ENCODE measurements around the gene MAGEB17. TPM values are rescaled to one million over a fixed set of nuclear protein-coding genes. Genes with fewer than 3 reads are reported as not detected.
A peak's percentile ranks its signal among the peaks of the same experiment; 100 is the strongest.

The MAGEB17 gene
- total RNA-seq, 1 experiment from 2014 or later: not detected

DNA sequence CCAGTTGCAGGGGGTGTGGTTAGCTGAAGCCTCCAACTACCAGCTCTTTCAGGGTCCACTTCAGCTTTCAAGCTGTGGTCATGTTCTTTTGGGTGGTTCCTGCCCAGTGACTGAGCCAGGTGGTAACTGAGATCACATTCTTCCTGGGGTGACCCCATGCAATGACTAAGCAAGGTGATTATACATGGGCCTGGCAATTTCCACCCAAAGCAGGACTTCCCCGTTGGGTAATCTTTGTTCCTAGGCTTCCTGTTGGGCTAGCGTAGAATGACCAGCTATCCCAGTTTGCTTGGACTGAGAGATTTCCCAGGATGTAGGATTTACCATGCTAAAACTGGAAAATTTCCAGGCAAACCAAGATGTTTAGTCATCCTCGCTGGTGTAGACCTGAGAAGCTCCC is 18.4 kb upstream of the MAGEB17 start:
- no peaks in the 10 kb centered on the region for H3K27me3 ChIP-seq (ENCODE audit: insufficient read depth, low read depth)
- no peaks in the 10 kb centered on the region for H3F3A ChIP-seq (ENCODE audit: insufficient read depth, low read depth)
- H3K79me2 ChIP-seq (ENCODE audit: low read depth): no peaks in the 10 kb centered on the region
- H3K9me3 ChIP-seq (ENCODE audit: insufficient read depth, low read depth): no peaks in the 10 kb centered on the region
- H3K36me3 ChIP-seq (ENCODE audit: low read depth): no peaks in the 10 kb centered on the region
- H3K4me1 ChIP-seq (replicated peaks; ENCODE audit: insufficient read depth): peaks cover 16% of the 10 kb centered on the region; the same call in 1 of the 2 replicates
- CTCF ChIA-PET: no interaction called here
- DNase-seq: peak in 1 of 2 experiments; percentile 35
- H3K4me2 ChIP-seq: peak overlapping the region; percentile 34; the same call in 1 of the 2 replicates
- BruUV-seq (replicated peaks): no TSS peak
- no peaks in the 10 kb centered on the region for H3K9me2 ChIP-seq (ENCODE audit: insufficient read depth)
- H3K4me3 ChIP-seq: no peak overlapping the region
- no peaks in the 10 kb centered on the region for H4K20me1 ChIP-seq (ENCODE audit: insufficient read depth)
- intact Hi-C loops (cut with micrococcal nuclease; ENCODE audit: unreplicated experiment): no loop called here
- POLR2A ChIA-PET (ENCODE audit: unreplicated experiment): no interaction called here
- TF ChIP-seq, protein P1, sequence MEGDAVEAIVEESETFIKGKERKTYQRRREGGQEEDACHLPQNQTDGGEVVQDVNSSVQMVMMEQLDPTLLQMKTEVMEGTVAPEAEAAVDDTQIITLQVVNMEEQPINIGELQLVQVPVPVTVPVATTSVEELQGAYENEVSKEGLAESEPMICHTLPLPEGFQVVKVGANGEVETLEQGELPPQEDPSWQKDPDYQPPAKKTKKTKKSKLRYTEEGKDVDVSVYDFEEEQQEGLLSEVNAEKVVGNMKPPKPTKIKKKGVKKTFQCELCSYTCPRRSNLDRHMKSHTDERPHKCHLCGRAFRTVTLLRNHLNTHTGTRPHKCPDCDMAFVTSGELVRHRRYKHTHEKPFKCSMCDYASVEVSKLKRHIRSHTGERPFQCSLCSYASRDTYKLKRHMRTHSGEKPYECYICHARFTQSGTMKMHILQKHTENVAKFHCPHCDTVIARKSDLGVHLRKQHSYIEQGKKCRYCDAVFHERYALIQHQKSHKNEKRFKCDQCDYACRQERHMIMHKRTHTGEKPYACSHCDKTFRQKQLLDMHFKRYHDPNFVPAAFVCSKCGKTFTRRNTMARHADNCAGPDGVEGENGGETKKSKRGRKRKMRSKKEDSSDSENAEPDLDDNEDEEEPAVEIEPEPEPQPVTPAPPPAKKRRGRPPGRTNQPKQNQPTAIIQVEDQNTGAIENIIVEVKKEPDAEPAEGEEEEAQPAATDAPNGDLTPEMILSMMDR (conservative IDR thresholded peaks at IDR 0.05): no peak
- TF ChIP-seq EZH2 (IDR thresholded peaks at IDR 0.05; ENCODE audit: low read depth): no peak
- H3K27ac ChIP-seq: peak overlapping the region; percentile 49
- H2AFZ ChIP-seq: peak overlapping the region; percentile 43

DNA sequence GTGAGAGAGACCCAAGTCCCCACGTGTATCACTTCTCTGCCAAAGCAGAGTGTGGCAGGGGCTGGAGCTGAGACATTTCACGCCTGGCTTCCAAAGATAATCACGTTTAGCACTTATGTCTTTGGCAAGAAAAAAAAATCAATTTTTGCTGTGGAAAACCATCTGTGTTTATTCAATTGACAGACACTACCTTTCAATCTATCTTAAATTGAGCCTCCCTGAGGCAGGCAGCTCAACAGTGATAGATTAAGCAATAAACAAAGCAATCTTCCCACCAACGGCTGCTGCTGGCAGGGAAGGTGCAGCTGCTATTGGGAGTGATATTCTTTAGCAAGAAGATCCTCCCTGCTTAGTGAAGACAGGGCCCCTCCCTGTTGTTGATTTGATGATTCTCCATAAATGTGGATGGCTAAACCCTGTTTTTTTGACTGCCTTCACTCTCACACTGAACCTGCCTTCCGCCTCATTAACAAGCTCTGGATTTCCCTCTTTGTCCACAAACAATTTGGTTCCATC is 11.6 kb upstream of the MAGEB17 start:
- TF ChIP-seq, protein P1 (conservative IDR thresholded peaks at IDR 0.05): no peak
- TF ChIP-seq EZH2 (IDR thresholded peaks at IDR 0.05; ENCODE audit: low read depth): no peak
- Histone ChIP-seq H3K9me2 (ENCODE audit: insufficient read depth) (no peaks in the 10 kb centered on the region), H4K20me1 (ENCODE audit: insufficient read depth) (no peaks in the 10 kb centered on the region), H3K79me2 (ENCODE audit: low read depth) (no peaks in the 10 kb centered on the region), H3K27ac (no peak overlapping the region), H3K27me3 (ENCODE audit: insufficient read depth, low read depth) (no peaks in the 10 kb centered on the region), H3K4me1 (replicated peaks; ENCODE audit: insufficient read depth) (peaks cover 6% of the 10 kb centered on the region; the same call in 1 of the 2 replicates), H2AFZ (no peak overlapping the region), H3K4me3 (no peak overlapping the region), H3K36me3 (ENCODE audit: low read depth) (no peaks in the 10 kb centered on the region), H3K9me3 (ENCODE audit: insufficient read depth, low read depth) (no peaks in the 10 kb centered on the region), H3K4me2 (no peak overlapping the region), H3F3A (ENCODE audit: insufficient read depth, low read depth) (no peaks in the 10 kb centered on the region)
- BruUV-seq (replicated peaks): no TSS peak
- intact Hi-C loops (cut with micrococcal nuclease; ENCODE audit: unreplicated experiment): no loop called here
- DNase-seq: no peak
- ChIA-PET POLR2A (ENCODE audit: unreplicated experiment) (no interaction called here), CTCF (no interaction called here)

DNA sequence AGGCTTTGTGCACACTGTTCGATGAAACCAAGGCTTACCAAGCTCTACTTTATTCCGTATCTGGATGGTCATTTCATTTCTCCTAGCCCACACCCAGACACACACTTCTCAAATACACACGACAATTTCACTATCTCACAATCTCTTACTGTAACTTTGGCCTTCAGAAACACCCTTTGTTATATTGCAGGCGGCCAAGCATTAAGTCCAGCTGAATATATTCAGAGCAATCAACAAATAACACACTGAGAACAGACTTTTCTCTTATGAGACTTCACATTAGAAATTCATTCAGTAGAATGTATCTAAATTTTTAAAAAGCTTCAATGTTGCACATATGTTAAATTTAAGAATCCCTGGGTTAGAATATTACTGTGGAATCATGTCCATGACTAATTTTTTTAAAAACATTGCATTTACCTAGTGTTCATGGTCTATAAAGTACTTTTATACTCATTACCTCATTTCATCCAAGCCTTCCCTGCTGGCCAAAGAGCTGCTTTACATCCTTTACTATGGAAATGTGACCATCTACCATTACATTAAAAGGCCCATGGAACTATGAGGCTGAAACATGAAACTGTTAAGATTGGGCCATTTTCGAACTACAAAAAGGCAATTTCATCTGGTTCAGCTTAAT is 10.5 kb upstream of the MAGEB17 start:
- H3K4me1 ChIP-seq (replicated peaks; ENCODE audit: insufficient read depth): peaks cover 13% of the 10 kb centered on the region
- no peak overlapping the region for H3K27ac ChIP-seq
- no peak overlapping the region for H3K4me3 ChIP-seq
- no TSS peak for BruUV-seq (replicated peaks)
- H3K9me2 ChIP-seq (ENCODE audit: insufficient read depth): no peaks in the 10 kb centered on the region
- H3K36me3 ChIP-seq (ENCODE audit: low read depth): no peaks in the 10 kb centered on the region
- ChIA-PET CTCF (no interaction called here), POLR2A (ENCODE audit: unreplicated experiment) (no interaction called here)
- H4K20me1 ChIP-seq (ENCODE audit: insufficient read depth): no peaks in the 10 kb centered on the region
- peaks cover 4% of the 10 kb centered on the region; the same call in 1 of the 2 replicates for H3F3A ChIP-seq (ENCODE audit: insufficient read depth, low read depth)
- TF ChIP-seq EZH2 (IDR thresholded peaks at IDR 0.05; ENCODE audit: low read depth): no peak
- TF ChIP-seq, protein P1 (conservative IDR thresholded peaks at IDR 0.05): no peak
- no peak overlapping the region for H2AFZ ChIP-seq
- H3K4me2 ChIP-seq: no peak overlapping the region
- no peaks in the 10 kb centered on the region for H3K27me3 ChIP-seq (ENCODE audit: insufficient read depth, low read depth)
- H3K79me2 ChIP-seq (ENCODE audit: low read depth): no peaks in the 10 kb centered on the region
- intact Hi-C loops (cut with micrococcal nuclease; ENCODE audit: unreplicated experiment): no loop called here
- H3K9me3 ChIP-seq (ENCODE audit: insufficient read depth, low read depth): no peaks in the 10 kb centered on the region
- DNase-seq: no peak
